K562 (cell line): ENCODE data around the gene SLC6A13. TPM values are rescaled to one million over a fixed set of nuclear protein-coding genes. Genes with fewer than 3 reads are reported as not detected.

Experiments used
- ATAC-seq: fragments of 200-7000 bp; cut with Tn5 transposase; 3 replicates; pipeline ENCODE4 v1.9.1; 2020; ENCODE audit warnings: moderate library complexity
- Bru-seq: library from RNA; stranded (reverse); fragments of 400-500 nt; gene quantifications from one replicate; lab custom pipeline; 2021; lab: Mats Ljungman, UMichigan
- BruChase-seq, 2 experiments: library from RNA; stranded (reverse); fragments of 400-500 nt; gene quantifications; one replicate each; lab custom pipeline; 2021; lab: Mats Ljungman, UMichigan
- BruUV-seq: library from RNA; stranded (reverse); fragments of 400-500 nt; replicated peaks from 2 replicates; lab custom pipeline; 2021; lab: Mats Ljungman, UMichigan
- CTCF ChIA-PET: fragments of 300-600 bp; formaldehyde crosslinking; extraction: SDS; loops from one replicate; lab custom pipeline; 2021; ENCODE audit warnings: low intra/inter-chr PET ratio; lab: Yijun Ruan, JAX
- POLR2A ChIA-PET: fragments of 300-600, 350-650 bp; sonication (Branson Sonifier 250); formaldehyde crosslinking; extraction: SDS; loops from one replicate; lab custom pipeline; 2021; ENCODE audit warnings: antibody characterized with exemption, inconsistent platforms; lab: Yijun Ruan, JAX
- DNase-seq, 4 experiments: peaks; one replicate each; pipeline versions ENCODE4 v3.0.0 to v3.0.0-alpha.2; 2011 to 2018; ENCODE audit warnings: low spot score in 3 of 4, mixed read lengths in 3 of 4; ENCODE audit errors: extremely low read depth in 1 of 4
- FAIRE-seq: peaks from 2 replicates; lab custom pipeline; 2011; peaks lifted over from hg19 to GRCh38; lab: Jason Lieb, UNC
- H2AFZ ChIP-seq: 2 replicates; pipeline ENCODE4 v1.6.0; 2011; ENCODE audit warnings: low read depth, low read length, control low read depth, inconsistent platforms
- H3K27ac ChIP-seq: fragments of 200-600 bp; 3 replicates; pipeline ENCODE4 v1.8.0; 2011; ENCODE audit warnings: low read depth, mild to moderate bottlenecking, control low read depth, inconsistent platforms, low read length, moderate library complexity, mixed read lengths; ENCODE audit errors: extremely low read depth
- H3K27me3 ChIP-seq, 2 experiments: fragments of 300-600 bp in 1 of 2; 2 replicates in 1 of 2; 3 replicates in 1 of 2; pipeline versions ENCODE4 v1.6.0 to v1.8.0; 2011; ENCODE audit warnings: inconsistent platforms in 2 of 2, low read length in 2 of 2, mild to moderate bottlenecking in 1 of 2, mixed read lengths in 1 of 2, moderate library complexity in 1 of 2; ENCODE audit not compliant: control insufficient read depth in 2 of 2, insufficient read depth in 2 of 2
- H3K36me3 ChIP-seq: fragments of 300-600 bp; 3 replicates; pipeline ENCODE4 v1.8.0; 2011; ENCODE audit warnings: mild to moderate bottlenecking, low read length, inconsistent platforms; ENCODE audit not compliant: control insufficient read depth, insufficient read depth
- H3K4me1 ChIP-seq, 2 experiments: fragments of 200-600 bp in 1 of 2; replicated peaks in 1 of 2; 2 replicates in 1 of 2; 3 replicates in 1 of 2; pipeline versions ENCODE4 v1.5.1 to v1.8.0; 2011; ENCODE audit warnings: inconsistent platforms in 2 of 2, low read length in 2 of 2, mild to moderate bottlenecking in 1 of 2, mixed read lengths in 1 of 2, moderate library complexity in 1 of 2; ENCODE audit not compliant: control insufficient read depth in 2 of 2, insufficient read depth in 2 of 2
- H3K4me2 ChIP-seq: 2 replicates; pipeline ENCODE4 v1.6.1; 2011; ENCODE audit warnings: low read length, control low read depth, inconsistent platforms, mixed read lengths; ENCODE audit not compliant: insufficient read depth
- H3K4me3 ChIP-seq: fragments of 200-600 bp; sonication (generic), shearing (Covaris generic); 2 replicates; pipeline ENCODE4 v1.5.1; 2016; ENCODE audit warnings: control low read depth, inconsistent platforms
- H3K79me2 ChIP-seq: fragments of 200-600 bp; 3 replicates; pipeline ENCODE4 v1.8.0; 2011; ENCODE audit warnings: low read length, inconsistent platforms; ENCODE audit not compliant: control insufficient read depth, insufficient read depth
- H3K9ac ChIP-seq, 2 experiments: 2 replicates each; pipeline versions ENCODE4 v1.6.0 to v1.6.1; 2011; ENCODE audit warnings: low read depth in 2 of 2, low read length in 2 of 2, control low read depth in 1 of 2, inconsistent platforms in 1 of 2, mild to moderate bottlenecking in 1 of 2, mixed read lengths in 1 of 2; ENCODE audit not compliant: insufficient read depth in 1 of 2
- H3K9me1 ChIP-seq: one replicate; pipeline ENCODE4 v1.6.0; 2011; ENCODE audit warnings: inconsistent platforms, mild to moderate bottlenecking, low read length, moderate library complexity; ENCODE audit not compliant: control insufficient read depth, insufficient read depth
- H3K9me3 ChIP-seq: replicated peaks from 2 replicates; pipeline ENCODE4 v1.5.1; 2011; ENCODE audit warnings: low read depth, low read length, inconsistent platforms; ENCODE audit not compliant: control insufficient read depth, insufficient read depth
- H4K20me1 ChIP-seq: replicated peaks from 2 replicates; pipeline ENCODE4 v1.6.1; 2011; ENCODE audit warnings: low read length, inconsistent platforms, mixed read lengths; ENCODE audit not compliant: control insufficient read depth, insufficient read depth
- ATF7 ChIP-seq: fragments of 450-650 bp; IDR thresholded peaks from 2 replicates; pipeline ENCODE4 v1.7.1; 2014; ENCODE audit warnings: mild to moderate bottlenecking, moderate library complexity
- WGBS: fragments of 100-300 bp; shearing (Covaris generic); methylation state at CpG from one replicate; pipeline ENCODE4 v1.1.6; 2016; ENCODE audit warnings: low coverage, mixed read lengths; ENCODE audit not compliant: insufficient coverage; ENCODE audit errors: missing lambda C conversion rate; 5-methylcytosine and 5-hydroxymethylcytosine counted together
- in situ Hi-C: fragments of 300-500 bp; cut with MboI; formaldehyde crosslinking; loops from 4 replicates; pipeline ENCODE4 v1.15.0; 2018; ENCODE audit warnings: inconsistent platforms, mixed read lengths
- intact Hi-C: fragments of 100-400 bp; cut with micrococcal nuclease; formaldehyde crosslinking; loops from 2 replicates; pipeline ENCODE4 v1.14.2; 2022
- long read RNA-seq, 3 experiments: library from polyadenylated mRNA in 2 of 3; library from RNA in 1 of 3; unstranded in 2 of 3; stranded (forward) in 1 of 3; transcript quantifications; one replicate each; pipeline ENCODE4 v2.0.0, GENCODE V29; 2019 to 2022
- polyA minus RNA-seq, 3 experiments: library from RNA; depleted of rRNA, polyadenylated mRNA; stranded (reverse); fragments of >200 nt; gene quantifications; 2 replicates each; pipeline ENCODE4 v1.2.3, GENCODE V29; 2011
- polyA plus RNA-seq, 8 experiments: library from polyadenylated mRNA; depleted of rRNA in 4 of 8; stranded (reverse) in 5 of 8; unstranded in 3 of 8; fragments of >200 nt; fragmentation: Nextera tagmentation in 2 of 8; fragmentation: Illumina TruSeq in 1 of 8; extraction: Ambion mirVana in 2 of 8; extraction: Trizol in 1 of 8; gene quantifications; 2 replicates each; pipeline versions ENCODE4 v1.2.1 to v1.2.3, GENCODE V29; 2011 to 2014; ENCODE audit warnings: inconsistent platforms in 1 of 8, missing spikeins in 1 of 8
- total RNA-seq, 7 experiments: library from RNA; depleted of rRNA in 6 of 7; stranded (reverse); fragments of >200 nt in 6 of 7; fragmentation: Illumina TruSeq in 2 of 7; extraction: Trizol in 2 of 7; gene quantifications; 2 replicates each; pipeline versions ENCODE4 v1.2.1 to v1.2.3, GENCODE V29; 2011 to 2021; ENCODE audit warnings: low replicate concordance in 1 of 7
- TF ChIP-seq, protein P1 (sequence below): fragments of 200-800 bp; sonication (Bioruptor generic); IDR thresholded peaks from 2 replicates; pipeline ENCODE4 v1.6.1; 2017; ENCODE audit warnings: missing genetic modification characterization, missing compliant biosample characterization

Gene SLC6A13
- 1.0 TPM in 1 of 2 replicates, not detected in the other for total RNA-seq (2011; cell fraction: chromatin; rRNA removed; ENCODE audit: low replicate concordance)
- not detected in 2 replicates for total RNA-seq (2011; cell fraction: nucleolus; rRNA removed)
- not detected in 2 replicates for total RNA-seq (2011; cell fraction: nucleoplasm; rRNA removed)
- total RNA-seq (2014; rRNA removed) (not detected in 2 replicates), total RNA-seq (2014; rRNA removed; fragmentation: Illumina TruSeq; extraction: Trizol) (0.22 TPM in 1 of 2 replicates, not detected in the other), total RNA-seq (2015; rRNA removed; fragmentation: Illumina TruSeq; extraction: Trizol) (not detected in 2 replicates), total RNA-seq (2021) (0.33 and 0.38 TPM in 2 replicates), polyA plus RNA-seq (2011; rRNA removed) (0.09 TPM in 1 of 2 replicates, not detected in the other), polyA plus RNA-seq (2014; fragmentation: Illumina TruSeq; extraction: Trizol) (0.09 TPM in 1 of 2 replicates, not detected in the other), polyA plus RNA-seq (2014; fragmentation: Nextera tagmentation; extraction: Ambion mirVana) (under 1 TPM in 1 of 2 experiments, not detected in 1; 0.06 TPM), polyA plus RNA-seq (2014; rRNA removed) (0.30 TPM in 1 of 2 replicates, not detected in the other), polyA minus RNA-seq (2011; rRNA and poly(A)+ RNA removed) (1.9 TPM in 1 of 2 replicates, not detected in the other), Bru-seq, nascent RNA (percentile 18 among the genes with signal in this experiment), BruChase-seq, experiment 1, labeled RNA remaining after a 2-hour chase (percentile 38 among the genes with signal in this experiment), BruChase-seq, experiment 2, labeled RNA remaining after a 6-hour chase (percentile 36 among the genes with signal in this experiment)
- polyA plus RNA-seq (2011; cell fraction: cytosol; rRNA removed) = 0.04 TPM in 1 of 2 replicates, not detected in the other
- polyA plus RNA-seq (2011; cell fraction: nucleus; rRNA removed) = 0.28 TPM in 1 of 2 replicates, not detected in the other
- polyA plus RNA-seq (2012) = 0.29 and 2.7 TPM in 2 replicates
- polyA minus RNA-seq (2011; cell fraction: cytosol; rRNA and poly(A)+ RNA removed) = not detected in 2 replicates
- 0.44 TPM in 1 of 2 replicates, not detected in the other for polyA minus RNA-seq (2011; cell fraction: nucleus; rRNA and poly(A)+ RNA removed)
- long read RNA-seq, experiment 1 = 0 reads
- long read RNA-seq, experiment 2, partial matches to known transcripts = 0 of 1 reads
- long read RNA-seq, experiment 2, other reads (novel, unspliced or antisense) = 0 of 1 reads
- long read RNA-seq, experiment 3 = 0 reads

DNA sequence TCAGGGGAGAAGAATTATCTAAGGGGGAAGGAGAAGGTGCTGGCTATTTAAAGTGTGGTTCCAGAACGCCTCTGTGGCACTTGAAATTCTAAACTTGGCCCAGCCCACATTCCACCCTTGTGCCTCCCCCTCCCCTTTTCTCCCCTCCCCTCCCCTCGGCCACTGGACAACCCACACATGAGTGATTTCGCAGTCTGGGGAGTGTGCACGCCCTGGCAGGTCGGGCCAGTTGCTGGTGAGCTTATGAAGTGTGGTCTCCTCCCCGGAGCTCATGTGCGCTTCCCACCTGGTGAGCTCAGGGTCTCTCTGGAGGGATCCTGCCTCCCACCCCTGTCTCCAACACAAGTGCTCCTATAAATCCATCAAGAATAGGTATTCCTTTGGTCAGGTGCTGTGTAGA is at the start of gene SLC6A13:
TSS of gene SLC6A13 (minus strand) at position 20 of the 400 bp plus-strand sequence. CDS start 2,784 bp downstream, outside the sequence.
- H3K9me3 ChIP-seq = no peaks in the 10 kb centered on the region
- H3K27ac ChIP-seq = no peak within 1 kb of the TSS; the same call in 2 of the 3 replicates
- no peaks in the 10 kb centered on the region for H3K79me2 ChIP-seq
- BruUV-seq = no TSS peak
- POLR2A ChIA-PET = no interaction called here
- no peaks in the 10 kb centered on the region for H3K36me3 ChIP-seq
- H2AFZ ChIP-seq = peak within 1 kb of the TSS; percentile 43
- in situ Hi-C loops = no loop called here
- FAIRE-seq = no peak
- H3K4me1 ChIP-seq = peaks cover 0 to 12% of the 10 kb centered on the region in 2 experiments; a peak in 3 of 5 replicates
- no peak within 1 kb of the TSS for H3K4me2 ChIP-seq
- TF ChIP-seq ATF7 = no peak
- TF ChIP-seq, protein P1, sequence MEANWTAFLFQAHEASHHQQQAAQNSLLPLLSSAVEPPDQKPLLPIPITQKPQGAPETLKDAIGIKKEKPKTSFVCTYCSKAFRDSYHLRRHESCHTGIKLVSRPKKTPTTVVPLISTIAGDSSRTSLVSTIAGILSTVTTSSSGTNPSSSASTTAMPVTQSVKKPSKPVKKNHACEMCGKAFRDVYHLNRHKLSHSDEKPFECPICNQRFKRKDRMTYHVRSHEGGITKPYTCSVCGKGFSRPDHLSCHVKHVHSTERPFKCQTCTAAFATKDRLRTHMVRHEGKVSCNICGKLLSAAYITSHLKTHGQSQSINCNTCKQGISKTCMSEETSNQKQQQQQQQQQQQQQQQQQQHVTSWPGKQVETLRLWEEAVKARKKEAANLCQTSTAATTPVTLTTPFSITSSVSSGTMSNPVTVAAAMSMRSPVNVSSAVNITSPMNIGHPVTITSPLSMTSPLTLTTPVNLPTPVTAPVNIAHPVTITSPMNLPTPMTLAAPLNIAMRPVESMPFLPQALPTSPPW (CRISPR knock-in tag) = peak; percentile 52; the same call in 1 of the 2 replicates
- peaks cover 0 to 3% of the 10 kb centered on the region in 2 experiments; a peak in 2 of 5 replicates for H3K27me3 ChIP-seq
- H4K20me1 ChIP-seq = no peaks in the 10 kb centered on the region
- H3K4me3 ChIP-seq = no peak within 1 kb of the TSS
- peak; percentile 68 for ATAC-seq
- H3K9me1 ChIP-seq = no peaks in the 10 kb centered on the region
- CTCF ChIA-PET = no interaction called here
- DNase-seq = peak in 1 of 4 experiments; percentile 8
- WGBS = 20% methylated on average over 5 of the region's 7 CpGs
- intact Hi-C loops = no loop called here
- no peak within 1 kb of the TSS for H3K9ac ChIP-seq
